A673 (cell line): ENCODE data around the gene MTHFD1. TPM values are rescaled to one million over a fixed set of nuclear protein-coding genes. Genes with fewer than 3 reads are reported as not detected.
"Not testable (repeated sequence)": the region's sequence is repeated elsewhere in the genome, so short reads cannot be mapped to it uniquely, and the experiment has no call there.

Source experiments
- BruUV-seq: library from RNA; stranded (reverse); fragments of 400-500 nt; replicated peaks from 2 replicates; lab custom pipeline; 2021; lab: Mats Ljungman, UMichigan
- CTCF ChIA-PET: fragments of 300-600 bp; sonication (Branson Sonifier 250); formaldehyde crosslinking; loops from one replicate; lab custom pipeline; 2022; ENCODE audit warnings: antibody characterized with exemption; lab: Charles Lee
- POLR2A ChIA-PET: fragments of 300-600 bp; sonication (Branson Sonifier 250); formaldehyde crosslinking; loops from one replicate; lab custom pipeline; 2022; ENCODE audit warnings: antibody characterized with exemption; ENCODE audit not compliant: low non-redundant PET; lab: Charles Lee
- DNase-seq: peaks from one replicate; pipeline ENCODE4 v3.0.0-alpha.2; 2015; ENCODE audit warnings: low spot score
- H3K27ac ChIP-seq: fragments of 200-600 bp; sonication (generic); 2 replicates; pipeline ENCODE4 v1.5.1; 2016; ENCODE audit warnings: mixed run types, low read depth, mild to moderate bottlenecking, mixed read lengths, antibody characterized with exemption, low read length; ENCODE audit not compliant: poor library complexity, severe bottlenecking
- H3K27me3 ChIP-seq: fragments of 200-600 bp; sonication (generic); replicated peaks from 2 replicates; pipeline ENCODE4 v1.6.1; 2017; ENCODE audit warnings: mixed run types, low read depth, mild to moderate bottlenecking, mixed read lengths, antibody characterized with exemption, low read length; ENCODE audit not compliant: insufficient read depth, poor library complexity
- H3K36me3 ChIP-seq: fragments of 200-600 bp; sonication (generic); 2 replicates; pipeline ENCODE4 v1.6.1; 2016; ENCODE audit warnings: mixed run types, mild to moderate bottlenecking, mixed read lengths, antibody characterized with exemption, low read length; ENCODE audit not compliant: insufficient read depth, poor library complexity, severe bottlenecking
- H3K4me1 ChIP-seq: fragments of 200-600 bp; sonication (generic); 2 replicates; pipeline ENCODE4 v1.6.1; 2017; ENCODE audit warnings: mixed run types, mild to moderate bottlenecking, mixed read lengths, antibody characterized with exemption, low read length; ENCODE audit not compliant: insufficient read depth, poor library complexity, severe bottlenecking
- H3K4me3 ChIP-seq: fragments of 200-600 bp; sonication (generic); 2 replicates; pipeline ENCODE4 v1.5.1; 2016; ENCODE audit warnings: low read depth, mixed run types, mild to moderate bottlenecking, mixed read lengths, low read length; ENCODE audit not compliant: poor library complexity, severe bottlenecking
- H3K9me3 ChIP-seq: fragments of 200-600 bp; sonication (generic); 2 replicates; pipeline ENCODE4 v1.6.1; 2016; ENCODE audit warnings: mixed run types, low read depth, mild to moderate bottlenecking, mixed read lengths, antibody characterized with exemption, low read length; ENCODE audit not compliant: poor library complexity, severe bottlenecking
- CTCF ChIP-seq: fragments of 300-800, 200-600 bp; sonication (generic); conservative IDR thresholded peaks from 2 replicates; pipeline ENCODE4 v1.5.1; 2017; ENCODE audit warnings: low read depth, mild to moderate bottlenecking, antibody characterized with exemption, low read length, moderate library complexity, mixed read lengths
- EZH2 ChIP-seq: fragments of 200-600 bp; sonication (generic); IDR thresholded peaks from 2 replicates; pipeline ENCODE4 v1.6.1; 2017; ENCODE audit warnings: borderline replicate concordance, low read depth, mild to moderate bottlenecking, mixed read lengths, antibody characterized with exemption, low read length; ENCODE audit not compliant: poor library complexity, severe bottlenecking
- intact Hi-C: fragments of 100-400 bp; cut with micrococcal nuclease; formaldehyde crosslinking; loops from one replicate; pipeline ENCODE4 v1.10.0; 2022; ENCODE audit not compliant: unreplicated experiment
- total RNA-seq: library from RNA; stranded (reverse); gene quantifications from 2 replicates; pipeline ENCODE4 v1.2.3, GENCODE V29; 2021

Gene MTHFD1
- total RNA-seq, 1 experiment from 2014 or later, result 293 TPM

GRCh38 chr14:64391986-64392385, 3.8 kb downstream of the MTHFD1 start:
- ChIA-PET POLR2A (no interaction called here), CTCF (no interaction called here)
- no peak for TF ChIP-seq EZH2
- no peak for TF ChIP-seq CTCF
- Histone ChIP-seq H3K27ac (peak overlapping the region; percentile 31), H3K27me3 (no peaks in the 10 kb centered on the region), H3K9me3 (no peaks in the 10 kb centered on the region), H3K4me3 (no peak overlapping the region), H3K36me3 (peaks cover 28% of the 10 kb centered on the region), H3K4me1 (peaks cover 13% of the 10 kb centered on the region)
- DNase-seq, result no peak
- intact Hi-C loops, result no loop called here
- no TSS peak for BruUV-seq

GRCh38 chr14:64393189-64393726, 5.1 kb downstream of the MTHFD1 start:
- DNase-seq, BruUV-seq, CTCF ChIA-PET, H3K9me3 ChIP-seq, H3K27me3 ChIP-seq, POLR2A ChIA-PET, intact Hi-C loops, H3K4me3 ChIP-seq, H3K27ac ChIP-seq: not testable (repeated sequence)
- Histone ChIP-seq H3K4me1 (peaks cover 13% of the 10 kb centered on the region), H3K36me3 (peaks cover 28% of the 10 kb centered on the region)

- Histone ChIP-seq H3K4me3 (no peak overlapping the region), H3K9me3 (no peaks in the 10 kb centered on the region), H3K27me3 (no peaks in the 10 kb centered on the region), H3K36me3 (peaks cover 28% of the 10 kb centered on the region), H3K4me1 (peaks cover 13% of the 10 kb centered on the region), H3K27ac (no peak overlapping the region)
- CTCF ChIA-PET, result no interaction called here
- intact Hi-C loops, result no loop called here
- TF ChIP-seq EZH2 (no peak), CTCF (no peak)
- DNase-seq, result no peak
- no TSS peak for BruUV-seq
- POLR2A ChIA-PET, result no interaction called here
Observed at GRCh38 chr14:64394423-64394822, 6.3 kb downstream of the MTHFD1 start.

GRCh38 chr14:64394977-64395633, 7.0 kb downstream of the MTHFD1 start:
- DNase-seq, result no peak
- Histone ChIP-seq H3K27me3 (no peaks in the 10 kb centered on the region), H3K27ac (no peak overlapping the region), H3K9me3 (no peaks in the 10 kb centered on the region), H3K36me3 (peaks cover 23% of the 10 kb centered on the region), H3K4me1 (peaks cover 7% of the 10 kb centered on the region), H3K4me3 (no peak overlapping the region)
- POLR2A ChIA-PET, result no interaction called here
- no TSS peak for BruUV-seq
- TF ChIP-seq CTCF (no peak), EZH2 (no peak)
- CTCF ChIA-PET, result no interaction called here
- intact Hi-C loops, result no loop called here
